Measurements from ENCODE around the gene FAM222B. TPM values are rescaled to one million over a fixed set of nuclear protein-coding genes. Genes with fewer than 3 reads are reported as not detected.

Gene FAM222B
- total and polyA plus RNA-seq, 2 experiments from 2014 or later: 63.7 to 78.5 TPM

DNA sequence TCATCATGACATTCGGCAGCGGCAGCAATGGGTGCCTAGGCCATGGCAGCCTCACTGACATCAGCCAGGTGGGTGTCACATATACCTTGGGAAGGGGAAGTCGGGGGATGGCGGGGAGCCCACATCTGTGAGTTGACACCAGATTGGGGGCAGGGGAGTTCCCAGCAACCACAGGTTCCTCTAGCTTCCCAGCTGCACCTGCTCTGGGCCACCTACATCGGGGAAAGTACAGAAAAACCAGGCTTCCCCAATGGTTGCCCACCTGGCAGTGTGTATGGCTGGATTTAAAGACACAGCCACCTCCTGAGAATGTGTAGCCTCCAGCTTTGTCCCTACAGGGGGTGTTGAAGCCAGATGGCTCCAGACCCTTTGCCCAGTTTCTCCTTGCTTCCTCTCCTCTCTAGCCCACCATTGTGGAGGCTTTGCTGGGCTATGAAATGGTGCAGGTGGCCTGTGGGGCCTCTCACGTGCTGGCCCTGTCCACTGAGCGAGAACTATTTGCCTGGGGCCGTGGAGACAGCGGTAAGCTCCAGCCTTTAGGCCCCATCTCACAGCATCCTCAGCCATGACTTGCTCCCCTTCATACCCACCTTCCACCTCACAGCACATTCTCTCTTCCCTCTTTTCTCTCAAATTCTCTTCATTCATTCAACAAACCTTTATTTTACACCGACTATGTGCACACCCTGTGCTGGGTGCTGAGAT is 103.8 kb downstream of the FAM222B start:
- H3K4me1 ChIP-seq (ENCODE audit: insufficient read depth): peaks cover 11% of the 10 kb centered on the region; the same call in 1 of the 2 replicates
- H2AFZ ChIP-seq: no peak overlapping the region
- H3K9me2 ChIP-seq (ENCODE audit: insufficient read depth): no peaks in the 10 kb centered on the region
- ATAC-seq: no peak
- H4K20me1 ChIP-seq (replicated peaks; ENCODE audit: insufficient read depth): no peaks in the 10 kb centered on the region
- H3K36me3 ChIP-seq (ENCODE audit: insufficient read depth): no peaks in the 10 kb centered on the region; the same call in 1 of the 2 replicates
- H3K27me3 ChIP-seq (ENCODE audit: insufficient read depth): no peaks in the 10 kb centered on the region
- no peak for DNase-seq (ENCODE audit: low spot score)
- H3K4me3 Mint-ChIP-seq: no peak overlapping the region
- no peak overlapping the region; the same call in 1 of the 2 replicates for H3K27ac Mint-ChIP-seq
- H3K9me3 Mint-ChIP-seq: no peaks in the 10 kb centered on the region
- 0 out of 2 replicates have a peak, but pooled peaks cover 3% of the 10 kb centered on the region for H3F3A ChIP-seq (replicated peaks; ENCODE audit: low read depth)
- peaks cover 6% of the 10 kb centered on the region; the same call in 2 of the 3 replicates for H3K4me1 Mint-ChIP-seq
- H3K27ac ChIP-seq (ENCODE audit: low read depth): no peak overlapping the region
- no peaks in the 10 kb centered on the region for H3K79me2 ChIP-seq (replicated peaks; ENCODE audit: insufficient read depth)
- peaks cover 38% of the 10 kb centered on the region for H3K36me3 Mint-ChIP-seq (ENCODE audit: low read depth)
- TF ChIP-seq ZNF331 (CRISPR knock-in tag; IDR thresholded peaks at IDR 0.05; ENCODE audit: low read depth): no peak
- TF ChIP-seq, protein P1, sequence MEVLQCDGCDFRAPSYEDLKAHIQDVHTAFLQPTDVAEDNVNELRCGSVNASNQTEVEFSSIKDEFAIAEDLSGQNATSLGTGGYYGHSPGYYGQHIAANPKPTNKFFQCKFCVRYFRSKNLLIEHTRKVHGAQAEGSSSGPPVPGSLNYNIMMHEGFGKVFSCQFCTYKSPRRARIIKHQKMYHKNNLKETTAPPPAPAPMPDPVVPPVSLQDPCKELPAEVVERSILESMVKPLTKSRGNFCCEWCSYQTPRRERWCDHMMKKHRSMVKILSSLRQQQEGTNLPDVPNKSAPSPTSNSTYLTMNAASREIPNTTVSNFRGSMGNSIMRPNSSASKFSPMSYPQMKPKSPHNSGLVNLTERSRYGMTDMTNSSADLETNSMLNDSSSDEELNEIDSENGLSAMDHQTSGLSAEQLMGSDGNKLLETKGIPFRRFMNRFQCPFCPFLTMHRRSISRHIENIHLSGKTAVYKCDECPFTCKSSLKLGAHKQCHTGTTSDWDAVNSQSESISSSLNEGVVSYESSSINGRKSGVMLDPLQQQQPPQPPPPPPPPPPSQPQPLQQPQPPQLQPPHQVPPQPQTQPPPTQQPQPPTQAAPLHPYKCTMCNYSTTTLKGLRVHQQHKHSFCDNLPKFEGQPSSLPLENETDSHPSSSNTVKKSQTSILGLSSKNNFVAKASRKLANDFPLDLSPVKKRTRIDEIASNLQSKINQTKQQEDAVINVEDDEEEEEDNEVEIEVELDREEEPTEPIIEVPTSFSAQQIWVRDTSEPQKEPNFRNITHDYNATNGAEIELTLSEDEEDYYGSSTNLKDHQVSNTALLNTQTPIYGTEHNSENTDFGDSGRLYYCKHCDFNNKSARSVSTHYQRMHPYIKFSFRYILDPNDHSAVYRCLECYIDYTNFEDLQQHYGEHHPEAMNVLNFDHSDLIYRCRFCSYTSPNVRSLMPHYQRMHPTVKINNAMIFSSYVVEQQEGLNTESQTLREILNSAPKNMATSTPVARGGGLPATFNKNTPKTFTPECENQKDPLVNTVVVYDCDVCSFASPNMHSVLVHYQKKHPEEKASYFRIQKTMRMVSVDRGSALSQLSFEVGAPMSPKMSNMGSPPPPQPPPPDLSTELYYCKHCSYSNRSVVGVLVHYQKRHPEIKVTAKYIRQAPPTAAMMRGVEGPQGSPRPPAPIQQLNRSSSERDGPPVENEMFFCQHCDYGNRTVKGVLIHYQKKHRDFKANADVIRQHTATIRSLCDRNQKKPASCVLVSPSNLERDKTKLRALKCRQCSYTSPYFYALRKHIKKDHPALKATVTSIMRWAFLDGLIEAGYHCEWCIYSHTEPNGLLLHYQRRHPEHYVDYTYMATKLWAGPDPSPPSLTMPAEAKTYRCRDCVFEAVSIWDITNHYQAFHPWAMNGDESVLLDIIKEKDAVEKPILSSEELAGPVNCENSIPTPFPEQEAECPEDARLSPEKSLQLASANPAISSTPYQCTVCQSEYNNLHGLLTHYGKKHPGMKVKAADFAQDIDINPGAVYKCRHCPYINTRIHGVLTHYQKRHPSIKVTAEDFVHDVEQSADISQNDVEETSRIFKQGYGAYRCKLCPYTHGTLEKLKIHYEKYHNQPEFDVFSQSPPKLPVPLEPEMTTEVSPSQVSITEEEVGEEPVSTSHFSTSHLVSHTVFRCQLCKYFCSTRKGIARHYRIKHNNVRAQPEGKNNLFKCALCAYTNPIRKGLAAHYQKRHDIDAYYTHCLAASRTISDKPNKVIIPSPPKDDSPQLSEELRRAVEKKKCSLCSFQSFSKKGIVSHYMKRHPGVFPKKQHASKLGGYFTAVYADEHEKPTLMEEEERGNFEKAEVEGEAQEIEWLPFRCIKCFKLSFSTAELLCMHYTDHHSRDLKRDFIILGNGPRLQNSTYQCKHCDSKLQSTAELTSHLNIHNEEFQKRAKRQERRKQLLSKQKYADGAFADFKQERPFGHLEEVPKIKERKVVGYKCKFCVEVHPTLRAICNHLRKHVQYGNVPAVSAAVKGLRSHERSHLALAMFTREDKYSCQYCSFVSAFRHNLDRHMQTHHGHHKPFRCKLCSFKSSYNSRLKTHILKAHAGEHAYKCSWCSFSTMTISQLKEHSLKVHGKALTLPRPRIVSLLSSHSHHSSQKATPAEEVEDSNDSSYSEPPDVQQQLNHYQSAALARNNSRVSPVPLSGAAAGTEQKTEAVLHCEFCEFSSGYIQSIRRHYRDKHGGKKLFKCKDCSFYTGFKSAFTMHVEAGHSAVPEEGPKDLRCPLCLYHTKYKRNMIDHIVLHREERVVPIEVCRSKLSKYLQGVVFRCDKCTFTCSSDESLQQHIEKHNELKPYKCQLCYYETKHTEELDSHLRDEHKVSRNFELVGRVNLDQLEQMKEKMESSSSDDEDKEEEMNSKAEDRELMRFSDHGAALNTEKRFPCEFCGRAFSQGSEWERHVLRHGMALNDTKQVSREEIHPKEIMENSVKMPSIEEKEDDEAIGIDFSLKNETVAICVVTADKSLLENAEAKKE (CRISPR knock-in tag; IDR thresholded peaks at IDR 0.05): no peak
- no peak overlapping the region for H3K4me3 ChIP-seq
- H3K4me2 ChIP-seq: no peak overlapping the region
- peaks cover 13% of the 10 kb centered on the region for H3K27me3 Mint-ChIP-seq (ENCODE audit: insufficient read depth, low read depth, poor library complexity)
